Natural killer cell (primary cell): ENCODE data around the gene CAMSAP1. TPM values are rescaled to one million over a fixed set of nuclear protein-coding genes. Genes with fewer than 3 reads are reported as not detected.

Source experiments
- ATAC-seq, 3 donors: fragments of 150-1000 bp in 2 of 3; fragments of 200-7000 bp in 1 of 3; cut with Tn5 transposase; 1 replicate in 1 of 3; 2 replicates in 2 of 3; pipeline ENCODE4 v1.10.0; 2021; ENCODE audit warnings: mild to moderate bottlenecking in 2 of 3, moderate library complexity in 2 of 3
- DNase-seq, 2 donors: peaks; one replicate each; pipeline versions ENCODE4 v3.0.0 to v3.0.0-alpha.2; 2013 to 2021; ENCODE audit warnings: mixed read lengths in 1 of 2
- H3K27ac ChIP-seq: one replicate; pipeline ENCODE4 v1.5.1; 2013; ENCODE audit warnings: mild to moderate bottlenecking, low read length
- H3K27me3 ChIP-seq: one replicate; pipeline ENCODE4 v1.6.1; 2013; ENCODE audit warnings: low read length; ENCODE audit not compliant: control insufficient read depth, insufficient read depth
- H3K36me3 ChIP-seq: one replicate; pipeline ENCODE4 v1.6.1; 2013; ENCODE audit warnings: low read length; ENCODE audit not compliant: control insufficient read depth, insufficient read depth
- H3K4me1 ChIP-seq: one replicate; pipeline ENCODE4 v1.6.1; 2013; ENCODE audit warnings: low read length; ENCODE audit not compliant: control insufficient read depth, insufficient read depth
- H3K4me3 ChIP-seq: one replicate; pipeline ENCODE4 v1.5.1; 2013; ENCODE audit warnings: low read length
- H3K9me3 ChIP-seq: one replicate; pipeline ENCODE4 v1.6.1; 2013; ENCODE audit warnings: low read length; ENCODE audit not compliant: control insufficient read depth, insufficient read depth
- H3K27ac Mint-ChIP-seq, 2 donors: one replicate each; pipeline ENCODE4 v1.8.0; 2022; ENCODE audit warnings: mild to moderate bottlenecking in 2 of 2, mixed read lengths in 2 of 2, moderate library complexity in 1 of 2
- H3K27me3 Mint-ChIP-seq, 2 donors: one replicate each; pipeline ENCODE4 v1.8.0; 2022; ENCODE audit warnings: low read depth in 2 of 2, mixed read lengths in 2 of 2
- H3K36me3 Mint-ChIP-seq: one replicate; pipeline ENCODE4 v1.8.0; 2022; ENCODE audit warnings: mixed read lengths
- H3K4me1 Mint-ChIP-seq, 2 donors: one replicate each; pipeline ENCODE4 v1.8.0; 2022; ENCODE audit warnings: mixed read lengths in 2 of 2
- H3K4me3 Mint-ChIP-seq: one replicate; pipeline ENCODE4 v1.8.0; 2022; ENCODE audit warnings: mild to moderate bottlenecking, moderate library complexity, mixed read lengths
- H3K9me3 Mint-ChIP-seq, 2 donors: one replicate each; pipeline ENCODE4 v1.8.0; 2022; ENCODE audit warnings: mixed read lengths in 2 of 2
- WGBS: methylation state at CpG from one replicate; pipeline ENCODE4 v1.1.7; 2013; ENCODE audit warnings: missing lambda C conversion rate; ENCODE audit not compliant: insufficient coverage; 5-methylcytosine and 5-hydroxymethylcytosine counted together
- intact Hi-C: fragments of 100-400 bp; cut with micrococcal nuclease; formaldehyde crosslinking; loops from one replicate; pipeline ENCODE4 v1.14.2; 2022
- total RNA-seq, 4 donors: library from RNA; stranded (reverse); fragments of 120-200 nt in 1 of 4; gene quantifications; one replicate each; pipeline versions ENCODE4 v1.2.3 to v1.2.4, GENCODE V29; 2013 to 2022
- TF ChIP-seq, protein P1 (sequence below): fragments of 200-600 bp; IDR thresholded peaks from one replicate; pipeline ENCODE4 v1.8.0; 2022; ENCODE audit warnings: antibody characterized with exemption

CAMSAP1 gene
- total RNA-seq, 3 donors from 2014 or later (not counting 1 experiment from before 2014, with no cell fraction given) = 25.9 to 33.5 (median 28.1) TPM

DNA sequence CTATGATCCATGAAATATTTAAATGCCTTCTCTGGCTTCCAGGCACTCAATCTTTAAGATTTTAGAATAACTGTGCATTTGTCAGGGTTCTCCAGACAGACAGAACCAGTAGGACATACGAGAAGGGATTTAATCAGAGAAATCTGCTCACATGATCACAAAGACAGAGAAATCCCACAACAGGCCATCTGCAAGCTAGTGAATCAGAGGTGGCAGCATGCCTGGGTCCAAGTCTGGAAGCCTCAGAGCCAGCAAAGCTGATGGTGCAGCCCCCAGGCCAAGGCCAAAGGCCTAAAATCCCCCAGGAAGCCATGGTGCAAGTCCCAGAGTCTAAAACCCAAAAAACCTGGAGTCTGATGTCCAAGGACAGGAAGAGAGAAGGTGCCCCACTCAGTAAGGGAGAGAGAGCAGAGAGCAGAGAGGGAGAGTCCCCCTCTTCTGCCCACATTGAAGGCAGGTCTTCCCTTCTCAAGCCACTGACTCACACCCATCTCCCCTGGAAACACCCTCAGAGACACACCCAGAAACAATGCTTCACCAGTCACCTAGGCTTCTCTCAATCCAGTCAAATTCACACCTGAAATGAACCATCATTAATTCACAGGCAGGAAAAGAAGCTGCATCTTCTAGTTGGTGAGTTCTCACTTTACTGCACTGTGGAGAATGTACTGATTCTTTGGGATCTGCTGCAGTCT lies 48.7 kb downstream of the CAMSAP1 start:
- no peak overlapping the region for H3K27ac ChIP-seq
- TF ChIP-seq, protein P1, sequence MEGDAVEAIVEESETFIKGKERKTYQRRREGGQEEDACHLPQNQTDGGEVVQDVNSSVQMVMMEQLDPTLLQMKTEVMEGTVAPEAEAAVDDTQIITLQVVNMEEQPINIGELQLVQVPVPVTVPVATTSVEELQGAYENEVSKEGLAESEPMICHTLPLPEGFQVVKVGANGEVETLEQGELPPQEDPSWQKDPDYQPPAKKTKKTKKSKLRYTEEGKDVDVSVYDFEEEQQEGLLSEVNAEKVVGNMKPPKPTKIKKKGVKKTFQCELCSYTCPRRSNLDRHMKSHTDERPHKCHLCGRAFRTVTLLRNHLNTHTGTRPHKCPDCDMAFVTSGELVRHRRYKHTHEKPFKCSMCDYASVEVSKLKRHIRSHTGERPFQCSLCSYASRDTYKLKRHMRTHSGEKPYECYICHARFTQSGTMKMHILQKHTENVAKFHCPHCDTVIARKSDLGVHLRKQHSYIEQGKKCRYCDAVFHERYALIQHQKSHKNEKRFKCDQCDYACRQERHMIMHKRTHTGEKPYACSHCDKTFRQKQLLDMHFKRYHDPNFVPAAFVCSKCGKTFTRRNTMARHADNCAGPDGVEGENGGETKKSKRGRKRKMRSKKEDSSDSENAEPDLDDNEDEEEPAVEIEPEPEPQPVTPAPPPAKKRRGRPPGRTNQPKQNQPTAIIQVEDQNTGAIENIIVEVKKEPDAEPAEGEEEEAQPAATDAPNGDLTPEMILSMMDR = no peak
- WGBS = 95% methylated on average over 1 of the region's 1 CpG
- H3K9me3 ChIP-seq = no peaks in the 10 kb centered on the region
- no peaks in the 10 kb centered on the region for H3K4me1 ChIP-seq
- peaks cover 2% of the 10 kb centered on the region for H3K36me3 ChIP-seq
- Mint-ChIP-seq H3K9me3 (no peaks in the 10 kb centered on the region), H3K27ac (peak overlapping the region in 1 of 2 donors; percentile 63), H3K4me1 (peaks cover 9% of the 10 kb centered on the region in 2 donors), H3K36me3 (no peaks in the 10 kb centered on the region), H3K27me3 (no peaks in the 10 kb centered on the region), H3K4me3 (no peak overlapping the region)
- ATAC-seq (no peak), DNase-seq (no peak)
- H3K4me3 ChIP-seq = no peak overlapping the region
- intact Hi-C loops = no loop called here
- H3K27me3 ChIP-seq = no peaks in the 10 kb centered on the region

DNA sequence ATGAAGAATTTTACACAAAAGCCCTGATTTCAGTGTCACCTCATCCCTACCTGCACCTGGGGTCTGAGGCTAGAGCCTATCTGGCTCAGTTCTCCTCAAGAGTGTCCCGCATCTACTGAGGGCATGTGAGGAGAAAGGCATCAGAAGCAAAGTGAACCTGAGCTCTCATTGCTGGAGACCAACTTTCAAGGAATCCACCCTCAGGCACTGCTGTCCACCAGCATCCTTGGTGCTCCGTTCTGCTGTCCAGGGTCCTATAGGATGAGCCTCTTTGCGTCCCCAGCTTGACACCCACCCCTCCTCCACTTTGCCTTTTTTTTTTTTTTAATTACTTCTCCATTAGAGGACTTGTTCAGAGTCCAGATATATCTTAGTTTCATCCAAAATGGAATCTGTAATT lies 49.5 kb downstream of the CAMSAP1 start:
- Histone ChIP-seq H3K36me3 (peaks cover 2% of the 10 kb centered on the region), H3K27ac (no peak overlapping the region), H3K4me3 (no peak overlapping the region), H3K9me3 (no peaks in the 10 kb centered on the region), H3K4me1 (no peaks in the 10 kb centered on the region), H3K27me3 (no peaks in the 10 kb centered on the region)
- Mint-ChIP-seq H3K27ac (no peak overlapping the region), H3K4me3 (no peak overlapping the region), H3K9me3 (no peaks in the 10 kb centered on the region), H3K4me1 (peaks cover 5 to 9% of the 10 kb centered on the region in 2 donors), H3K27me3 (no peaks in the 10 kb centered on the region), H3K36me3 (no peaks in the 10 kb centered on the region)
- intact Hi-C loops = no loop called here
- WGBS = 97% methylated on average over 3 of the region's 3 CpGs
- TF ChIP-seq, protein P1 = no peak
- DNase-seq = no peak
- ATAC-seq = no peak

DNA sequence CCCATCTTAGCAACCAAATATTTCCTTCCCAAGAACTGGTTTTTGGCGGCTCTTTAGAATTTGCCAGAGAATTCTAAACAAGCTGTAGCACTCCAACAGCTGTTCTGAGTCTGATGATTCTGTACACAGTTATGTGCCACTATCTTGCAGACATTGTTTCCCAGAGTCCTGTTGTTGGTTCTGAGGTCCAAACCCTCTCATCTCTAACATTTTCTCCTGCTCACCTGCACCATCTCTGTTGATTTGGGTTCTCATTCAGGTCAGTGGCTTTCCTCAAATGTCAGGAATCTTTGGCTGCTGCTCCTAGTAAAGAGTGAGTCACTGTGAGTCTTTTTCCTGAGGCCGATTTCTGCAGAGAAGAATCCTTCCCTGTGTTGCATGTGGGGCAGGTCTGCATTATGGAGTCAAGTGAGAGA lies 50.0 kb downstream of the CAMSAP1 start:
- H3K9me3 ChIP-seq = no peaks in the 10 kb centered on the region
- no peak overlapping the region for H3K4me3 ChIP-seq
- no peaks in the 10 kb centered on the region for H3K27me3 ChIP-seq
- H3K4me1 ChIP-seq = no peaks in the 10 kb centered on the region
- Mint-ChIP-seq H3K27ac (no peak overlapping the region), H3K9me3 (no peaks in the 10 kb centered on the region), H3K27me3 (no peaks in the 10 kb centered on the region), H3K4me3 (no peak overlapping the region), H3K4me1 (peaks cover 5 to 9% of the 10 kb centered on the region in 2 donors), H3K36me3 (no peaks in the 10 kb centered on the region)
- 98% methylated on average over 2 of the region's 2 CpGs for WGBS
- no peak overlapping the region for H3K27ac ChIP-seq
- H3K36me3 ChIP-seq = peaks cover 2% of the 10 kb centered on the region
- intact Hi-C loops = no loop called here
- ATAC-seq (no peak), DNase-seq (no peak)
- TF ChIP-seq, protein P1 = no peak

DNA sequence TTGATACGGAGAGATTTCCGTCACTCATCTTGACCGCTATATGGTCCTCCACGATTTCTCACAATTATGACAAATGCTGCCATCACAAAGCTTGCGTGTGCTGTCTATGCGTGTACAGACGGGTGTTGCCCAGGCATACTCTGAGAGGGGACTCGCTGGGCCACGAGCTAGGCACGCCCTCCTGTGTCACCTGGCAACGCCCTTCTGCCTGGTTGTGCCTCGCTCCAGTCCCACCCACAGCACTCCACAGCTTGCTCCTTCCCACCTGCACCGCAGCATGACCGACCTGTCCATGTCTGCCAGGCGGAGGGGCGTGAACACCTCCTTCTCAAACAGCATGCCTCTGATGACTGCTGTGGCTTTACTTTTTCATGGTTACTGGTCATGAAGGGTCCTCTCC lies 55.6 kb downstream of the CAMSAP1 start:
- Histone ChIP-seq H3K27me3 (no peaks in the 10 kb centered on the region), H3K36me3 (peaks cover 7% of the 10 kb centered on the region)
- no peaks in the 10 kb centered on the region for H3K27me3 Mint-ChIP-seq

More for the DNA sequence above, 55.6 kb downstream of the CAMSAP1 start:
- 97% methylated on average over 16 of the region's 16 CpGs for WGBS
- DNase-seq (no peak), ATAC-seq (no peak)
- no peak overlapping the region for H3K4me3 Mint-ChIP-seq
- TF ChIP-seq, protein P1 = no peak
- no peak overlapping the region for H3K27ac Mint-ChIP-seq
- no peaks in the 10 kb centered on the region for H3K4me1 Mint-ChIP-seq
- intact Hi-C loops = no loop called here
- H3K36me3 Mint-ChIP-seq = no peaks in the 10 kb centered on the region
- Histone ChIP-seq H3K27ac (no peak overlapping the region), H3K4me3 (no peak overlapping the region), H3K4me1 (no peaks in the 10 kb centered on the region), H3K9me3 (no peaks in the 10 kb centered on the region)
- no peaks in the 10 kb centered on the region for H3K9me3 Mint-ChIP-seq
